LNCAP (cell line): ENCODE data around the gene ATR.

Experiments used
- TF ChIP-seq, protein P1 (sequence below): fragments of 450-650 bp; IDR thresholded peaks from 2 replicates; pipeline ENCODE4 v1.5.1; 2017; ENCODE audit warnings: mild to moderate bottlenecking

The ATR gene

DNA sequence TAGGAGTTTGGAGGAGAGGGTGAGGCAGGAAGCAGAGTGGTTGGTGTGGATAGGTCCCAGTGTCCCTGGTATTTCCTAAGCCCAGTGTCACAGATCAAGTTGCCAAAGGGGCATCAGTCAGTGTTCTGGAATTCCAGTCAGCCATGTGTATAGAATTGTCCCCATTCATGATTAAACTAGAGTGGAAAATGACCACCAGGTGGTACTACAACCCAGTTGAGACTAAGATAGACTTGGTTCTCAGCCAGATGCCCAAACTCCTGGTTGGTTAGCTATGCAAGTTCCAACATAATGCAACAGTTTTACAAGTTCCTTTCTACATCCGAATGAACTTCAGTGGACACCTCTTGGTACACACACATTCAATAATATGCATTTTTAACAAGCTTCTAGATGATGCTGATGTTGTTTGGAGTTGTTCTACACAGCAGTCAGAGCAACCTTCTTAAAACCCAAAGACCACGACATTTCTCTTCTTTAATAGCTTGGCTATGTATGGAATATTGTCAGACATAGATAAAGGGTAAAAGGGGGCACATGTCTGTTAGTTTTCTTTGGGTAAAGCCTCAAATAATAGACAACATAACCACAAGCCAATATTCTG lies 8.4 kb upstream of the ATR start:
- TF ChIP-seq, protein P1, sequence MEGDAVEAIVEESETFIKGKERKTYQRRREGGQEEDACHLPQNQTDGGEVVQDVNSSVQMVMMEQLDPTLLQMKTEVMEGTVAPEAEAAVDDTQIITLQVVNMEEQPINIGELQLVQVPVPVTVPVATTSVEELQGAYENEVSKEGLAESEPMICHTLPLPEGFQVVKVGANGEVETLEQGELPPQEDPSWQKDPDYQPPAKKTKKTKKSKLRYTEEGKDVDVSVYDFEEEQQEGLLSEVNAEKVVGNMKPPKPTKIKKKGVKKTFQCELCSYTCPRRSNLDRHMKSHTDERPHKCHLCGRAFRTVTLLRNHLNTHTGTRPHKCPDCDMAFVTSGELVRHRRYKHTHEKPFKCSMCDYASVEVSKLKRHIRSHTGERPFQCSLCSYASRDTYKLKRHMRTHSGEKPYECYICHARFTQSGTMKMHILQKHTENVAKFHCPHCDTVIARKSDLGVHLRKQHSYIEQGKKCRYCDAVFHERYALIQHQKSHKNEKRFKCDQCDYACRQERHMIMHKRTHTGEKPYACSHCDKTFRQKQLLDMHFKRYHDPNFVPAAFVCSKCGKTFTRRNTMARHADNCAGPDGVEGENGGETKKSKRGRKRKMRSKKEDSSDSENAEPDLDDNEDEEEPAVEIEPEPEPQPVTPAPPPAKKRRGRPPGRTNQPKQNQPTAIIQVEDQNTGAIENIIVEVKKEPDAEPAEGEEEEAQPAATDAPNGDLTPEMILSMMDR: peak; percentile 64

DNA sequence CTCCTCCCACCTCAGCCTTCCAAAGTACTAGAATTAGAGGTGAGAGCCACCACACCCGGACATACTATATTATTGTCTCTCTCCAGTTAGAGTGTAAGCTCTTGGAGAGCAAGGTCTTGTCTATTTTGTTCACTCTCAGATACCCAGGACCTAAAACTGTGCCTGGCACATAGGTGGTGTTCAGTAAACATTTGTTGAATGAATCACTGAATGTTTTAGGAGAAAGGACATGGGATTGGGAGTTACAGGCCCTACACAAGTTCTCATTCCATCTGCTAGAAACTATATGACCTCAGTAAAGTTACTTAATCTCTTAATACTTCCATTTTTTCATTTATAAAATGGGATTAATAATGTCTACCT lies 1.5 kb upstream of the ATR start:
- TF ChIP-seq, protein P1: no peak

DNA sequence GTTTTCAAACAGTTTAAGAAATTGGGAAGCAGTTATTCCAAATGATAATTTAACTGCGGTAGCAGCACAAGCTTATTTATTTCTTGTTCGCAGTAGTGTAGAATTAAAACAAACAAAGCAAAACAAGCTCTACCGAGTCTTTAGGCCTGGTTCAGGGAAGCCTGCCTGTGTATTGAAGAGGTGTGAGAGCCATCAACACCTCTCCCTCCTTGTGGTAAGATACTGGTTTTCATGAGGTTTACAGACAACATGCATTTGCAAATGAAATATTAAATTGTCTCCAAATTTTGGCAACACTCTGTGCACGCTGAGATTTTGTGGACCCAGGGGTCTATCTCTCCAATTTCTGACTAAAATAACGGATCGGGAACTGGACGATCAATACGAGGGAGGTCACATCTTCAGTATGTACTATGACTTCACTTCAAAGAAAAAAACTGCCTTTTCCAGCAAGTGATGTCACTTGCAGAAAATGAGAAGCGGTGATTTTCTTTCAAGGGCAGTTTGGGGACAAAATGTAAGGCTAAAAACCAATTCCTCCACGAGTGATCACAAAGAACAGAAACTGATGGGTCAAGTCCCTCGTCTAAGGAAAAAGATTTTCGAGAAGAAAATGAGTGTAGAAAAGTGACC lies 721 bp downstream of the ATR start:
- TF ChIP-seq, protein P1: no peak

GRCh38 chr3:142576792-142577191 lies 1.7 kb downstream of the ATR start:
- TF ChIP-seq, protein P1: no peak

DNA sequence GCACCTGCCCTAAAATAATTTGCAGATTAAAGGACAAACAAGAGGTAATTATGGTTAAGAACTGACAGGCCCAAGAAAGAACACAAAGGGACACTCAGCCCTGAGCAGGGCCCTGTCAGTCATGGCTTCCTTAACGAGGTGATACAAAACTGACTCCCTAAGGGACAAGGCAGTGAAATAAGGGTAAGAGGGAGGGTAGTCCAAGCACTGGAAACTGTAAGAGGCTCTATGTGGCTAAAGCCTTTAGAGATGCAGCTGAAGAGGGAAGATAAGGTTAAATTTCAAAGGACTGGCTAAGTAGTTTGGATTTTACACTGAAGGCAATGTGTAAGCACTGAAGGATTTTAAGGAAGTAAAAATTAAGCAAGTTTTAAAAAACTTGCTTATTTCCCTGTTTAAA lies 3.9 kb downstream of the ATR start:
- TF ChIP-seq, protein P1: no peak

DNA sequence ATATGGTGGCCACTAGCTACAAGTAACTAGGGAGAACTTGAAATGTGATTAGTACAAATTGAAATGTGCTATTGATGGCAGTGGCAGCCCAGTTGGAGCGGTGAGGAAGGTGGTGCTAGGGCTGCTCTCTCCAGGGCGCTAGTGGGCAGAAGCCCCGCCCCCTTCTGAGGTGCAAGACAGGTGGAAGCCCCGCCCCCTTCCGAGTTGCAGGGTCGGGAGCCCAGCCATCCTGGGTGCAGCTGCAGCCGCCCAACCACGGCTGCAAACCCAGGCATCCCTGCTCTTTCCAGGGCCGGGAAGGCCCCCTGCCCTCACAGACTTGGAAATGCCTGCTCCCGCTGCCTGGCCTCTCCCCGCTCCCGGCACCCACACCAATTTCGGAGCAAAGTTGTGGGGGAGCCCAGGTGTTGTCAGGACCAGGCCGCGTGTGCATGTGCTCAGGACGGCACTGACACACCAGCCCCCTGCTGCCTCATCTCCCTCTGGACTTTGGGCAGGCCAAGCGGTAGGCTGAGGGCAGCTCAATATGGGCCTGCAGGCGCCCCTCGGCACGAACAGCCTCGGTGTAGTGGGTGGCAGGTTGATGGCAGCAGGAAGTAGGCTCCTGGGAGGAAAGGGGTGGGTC lies 10.0 kb downstream of the ATR start:
- TF ChIP-seq, protein P1: no peak

GRCh38 chr3:142566096-142566495 lies 12.4 kb downstream of the ATR start:
- TF ChIP-seq, protein P1: no peak
